SH-SY5Y (cell line): ENCODE measurements around the gene ZNF469.

Experiments used
- GATA2 ChIP-seq: IDR thresholded peaks from 2 replicates; pipeline ENCODE4 v1.6.1; 2011; ENCODE audit warnings: mild to moderate bottlenecking, low read depth, low read length
- GATA3 ChIP-seq: IDR thresholded peaks from 2 replicates; pipeline ENCODE4 v1.6.1; 2011; ENCODE audit warnings: low read depth, mild to moderate bottlenecking, low read length, moderate library complexity

The ZNF469 gene

GRCh38 chr16:88420496-88420895 is 37.7 kb downstream of the ZNF469 start:
- TF ChIP-seq GATA2 (no peak), GATA3 (no peak)

- no peak for TF ChIP-seq GATA2
- TF ChIP-seq GATA3 = no peak
Observed at GRCh38 chr16:88421301-88421700, 38.5 kb downstream of the ZNF469 start.

GRCh38 chr16:88421871-88422433 is 39.2 kb downstream of the ZNF469 start:
- TF ChIP-seq GATA2 (no peak), GATA3 (no peak)

- TF ChIP-seq GATA3 (no peak), GATA2 (no peak)
Observed at GRCh38 chr16:88422733-88423447, 40.1 kb downstream of the ZNF469 start.

- TF ChIP-seq GATA2 = no peak
- TF ChIP-seq GATA3 = no peak
Observed at GRCh38 chr16:88423448-88423850, 40.7 kb downstream of the ZNF469 start.

- TF ChIP-seq GATA3 (no peak), GATA2 (no peak)
Observed at GRCh38 chr16:88424587-88425235, 42.0 kb downstream of the ZNF469 start.

- no peak for TF ChIP-seq GATA2
- no peak for TF ChIP-seq GATA3
Observed at GRCh38 chr16:88426018-88426417, 43.3 kb downstream of the ZNF469 start.

- TF ChIP-seq GATA3 (no peak), GATA2 (no peak)
Observed at GRCh38 chr16:88427376-88427775, 44.6 kb downstream of the ZNF469 start.

GRCh38 chr16:88428156-88428555 is 45.4 kb downstream of the ZNF469 start:
- TF ChIP-seq GATA2 (no peak), GATA3 (no peak)

- TF ChIP-seq GATA2 (no peak), GATA3 (no peak)
Observed at GRCh38 chr16:88428616-88429386, 46.0 kb downstream of the ZNF469 start.

GRCh38 chr16:88429387-88430184 is 46.8 kb downstream of the ZNF469 start:
- TF ChIP-seq GATA3 = no peak
- no peak for TF ChIP-seq GATA2

- TF ChIP-seq GATA3 (no peak), GATA2 (no peak)
Observed at GRCh38 chr16:88430185-88430523, 47.4 kb downstream of the ZNF469 start.

- TF ChIP-seq GATA2 (no peak), GATA3 (no peak)
Observed at GRCh38 chr16:88430524-88431446, 48.0 kb downstream of the ZNF469 start.
